GM18502 (cell line): ENCODE measurements around the gene CD300A.
"Not testable (repeated sequence)": the region's sequence is repeated elsewhere in the genome, so short reads cannot be mapped to it uniquely, and the experiment has no call there.

ENCODE experiments used
- ATAC-seq: cut with Tn5 transposase; IDR thresholded peaks from one replicate; pipeline ENCODE4 v1.9.1; 2021; ENCODE audit warnings: mild to moderate bottlenecking; ENCODE audit not compliant: unreplicated experiment, poor library complexity

CD300A gene

DNA sequence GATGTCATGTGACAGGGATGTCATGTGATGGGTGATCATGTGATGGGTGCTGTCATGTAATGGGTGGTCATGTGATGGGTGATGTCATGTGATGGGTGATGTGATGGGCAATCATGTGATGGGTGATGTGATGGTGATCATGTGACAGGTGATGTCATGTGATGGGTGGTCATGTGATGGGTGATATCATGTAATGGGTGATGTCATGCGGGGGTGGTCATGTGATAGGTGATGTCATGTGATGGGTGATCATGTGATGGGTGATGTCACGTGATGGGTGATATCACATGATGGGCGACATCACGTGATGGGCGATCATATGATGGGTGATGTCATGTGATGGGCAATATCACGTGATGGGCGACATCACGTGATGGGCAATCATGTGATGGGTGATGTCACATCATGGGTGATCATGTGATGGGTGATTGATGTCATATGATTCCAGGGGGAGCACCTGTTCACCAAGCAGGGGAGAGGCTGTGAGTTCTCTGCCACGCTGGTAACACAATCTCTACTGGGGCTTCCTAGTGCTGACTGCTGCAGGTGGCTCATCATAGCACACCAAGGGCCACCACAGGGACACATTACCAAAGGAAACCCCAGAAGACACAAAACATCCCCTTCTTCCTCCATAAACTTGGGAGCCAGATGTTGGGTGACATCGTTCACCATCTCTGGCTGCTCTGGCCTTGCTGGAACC lies 48.3 kb downstream of the CD300A start:
- no peak for ATAC-seq

DNA sequence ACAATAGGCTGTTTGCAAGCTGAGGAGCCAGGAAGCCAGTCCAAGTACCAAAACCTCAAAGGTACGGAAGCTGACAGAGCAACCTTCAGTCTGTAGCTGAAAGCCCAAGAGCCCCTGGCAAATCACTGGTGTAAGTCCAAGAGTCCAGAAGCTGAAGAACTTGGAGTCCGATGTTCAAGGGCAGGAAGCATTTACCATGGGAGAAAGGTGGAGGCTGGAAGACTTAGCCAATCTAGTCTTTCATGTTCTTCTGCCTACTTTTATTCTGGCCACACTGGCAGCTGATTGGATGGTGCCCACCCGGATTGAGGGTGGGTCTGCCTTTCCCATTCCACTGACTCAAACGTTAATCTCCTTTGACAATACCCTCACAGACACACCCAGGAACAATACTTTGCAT lies 49.5 kb downstream of the CD300A start:
- no peak for ATAC-seq

- no peak for ATAC-seq
These were observed 50.3 kb downstream of the CD300A start for GRCh38 chr17:74516561-74517328.

DNA sequence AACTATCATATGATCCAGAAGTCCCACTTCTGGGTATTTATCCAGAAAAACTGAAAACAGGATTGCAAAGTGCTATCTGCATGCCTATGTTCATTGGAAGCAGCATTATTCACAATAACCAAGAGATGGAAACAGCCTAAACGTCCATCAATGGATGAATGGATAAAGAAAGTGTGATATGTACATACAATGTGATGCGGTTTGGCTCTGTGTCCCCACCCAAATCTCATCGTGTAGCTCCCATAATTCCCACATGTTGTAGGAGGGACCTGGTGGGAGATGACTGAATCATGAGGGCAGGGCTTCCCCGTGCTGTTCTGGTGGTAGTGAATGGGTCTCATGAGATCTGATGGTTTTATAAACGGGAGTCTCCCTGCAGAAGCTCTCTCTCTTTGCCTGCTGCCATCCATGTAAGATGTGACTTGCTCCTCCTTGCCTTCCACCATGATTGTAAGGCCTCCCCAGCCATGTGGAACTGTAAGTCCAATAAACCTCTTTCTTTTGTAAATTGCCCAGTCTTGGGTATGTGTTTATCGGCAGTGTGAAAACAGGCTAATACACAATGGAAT lies 52.1 kb downstream of the CD300A start:
- ATAC-seq, result not testable (repeated sequence)

GRCh38 chr17:74520016-74520434 lies 53.6 kb downstream of the CD300A start:
- no peak for ATAC-seq

DNA sequence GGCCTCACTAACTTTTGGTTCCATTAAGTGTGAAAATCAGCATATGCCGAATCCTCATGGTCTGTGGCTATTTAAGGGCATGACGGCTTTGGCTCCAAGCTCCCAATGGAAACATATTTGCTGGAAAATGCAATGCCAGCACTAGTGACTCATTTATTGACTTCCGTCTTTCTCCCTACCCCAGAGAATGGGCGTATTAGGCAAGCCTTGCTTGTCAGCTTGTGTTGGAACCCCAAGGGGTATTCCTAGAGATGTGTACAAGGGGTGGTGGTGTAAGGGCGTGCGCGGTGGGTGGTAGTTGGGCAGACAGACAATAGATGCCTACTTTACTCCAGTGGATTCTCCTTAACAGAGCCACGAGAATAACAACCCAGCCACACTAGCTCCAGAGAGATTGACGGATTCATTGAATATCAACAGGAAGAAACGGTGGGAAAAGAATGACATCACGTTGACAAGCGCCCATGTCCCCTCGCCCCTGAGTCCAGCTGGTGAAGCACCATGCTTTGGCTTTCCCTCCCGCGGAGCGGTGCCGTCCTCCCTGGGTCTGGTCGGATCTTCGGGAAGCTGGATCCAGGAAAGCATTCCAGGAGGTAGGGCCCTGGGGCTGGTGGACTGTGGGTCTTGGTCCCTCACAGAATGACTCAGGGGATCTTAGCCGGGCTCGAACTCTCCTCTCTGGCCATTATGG lies 54.5 kb downstream of the CD300A start:
- ATAC-seq, result no peak

- ATAC-seq, result no peak
These were observed 55.3 kb downstream of the CD300A start for GRCh38 chr17:74521701-74522201.

DNA sequence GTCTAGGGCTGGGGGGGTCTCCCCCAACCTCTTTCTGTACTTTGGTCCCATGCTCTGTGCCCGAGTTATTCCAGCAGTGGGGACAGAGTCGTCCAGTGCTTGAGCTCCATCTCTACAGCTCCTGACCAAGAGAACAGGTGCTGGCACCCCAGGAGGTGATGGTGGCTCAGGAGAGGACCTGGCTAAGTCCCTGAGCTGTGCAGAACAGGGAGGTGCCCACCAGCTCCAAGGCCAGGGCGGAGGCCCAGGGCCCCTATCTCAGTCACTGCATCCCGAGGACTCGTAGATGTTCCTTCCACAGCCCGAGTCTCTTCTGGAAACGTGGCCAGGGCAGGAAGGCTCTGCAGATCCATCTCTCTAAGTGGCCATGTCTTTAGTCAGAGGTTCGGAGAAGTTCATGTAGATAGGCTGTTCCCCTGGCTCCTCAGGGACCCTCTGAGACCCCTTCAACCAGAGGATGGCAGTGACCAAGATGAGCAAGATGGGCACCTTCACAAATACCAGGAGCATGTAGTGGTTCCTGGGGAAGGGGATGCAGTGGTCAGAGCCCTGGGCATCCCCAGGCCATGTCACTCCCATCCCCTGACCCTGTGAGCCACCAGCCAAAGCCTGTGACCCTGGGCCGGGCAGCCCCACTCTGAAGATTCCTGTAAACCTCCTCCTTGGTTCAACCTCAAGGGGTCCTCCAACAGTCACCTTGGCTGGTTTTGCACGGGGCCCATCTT lies 56.1 kb downstream of the CD300A start:
- ATAC-seq, result no peak

- no peak for ATAC-seq
These were observed 56.9 kb downstream of the CD300A start for GRCh38 chr17:74523308-74523707.

- ATAC-seq, result no peak
These were observed 58.4 kb downstream of the CD300A start for GRCh38 chr17:74524653-74525464.

DNA sequence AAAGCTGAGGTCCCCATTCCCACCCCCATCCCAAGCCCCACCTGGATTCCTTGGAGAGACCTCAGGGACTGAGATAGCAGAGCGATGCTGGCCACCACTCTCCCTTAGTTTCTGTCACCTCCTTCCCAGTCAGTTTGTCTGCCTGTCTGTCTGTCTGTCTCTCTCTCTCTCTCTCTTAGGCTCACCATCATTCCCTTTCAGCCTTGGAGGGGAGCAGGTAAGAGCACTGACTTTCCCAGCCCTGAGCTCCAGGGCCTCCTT lies 59.0 kb downstream of the CD300A start:
- ATAC-seq, result no peak

- ATAC-seq, result no peak
These were observed 59.4 kb downstream of the CD300A start for GRCh38 chr17:74525781-74526288.

DNA sequence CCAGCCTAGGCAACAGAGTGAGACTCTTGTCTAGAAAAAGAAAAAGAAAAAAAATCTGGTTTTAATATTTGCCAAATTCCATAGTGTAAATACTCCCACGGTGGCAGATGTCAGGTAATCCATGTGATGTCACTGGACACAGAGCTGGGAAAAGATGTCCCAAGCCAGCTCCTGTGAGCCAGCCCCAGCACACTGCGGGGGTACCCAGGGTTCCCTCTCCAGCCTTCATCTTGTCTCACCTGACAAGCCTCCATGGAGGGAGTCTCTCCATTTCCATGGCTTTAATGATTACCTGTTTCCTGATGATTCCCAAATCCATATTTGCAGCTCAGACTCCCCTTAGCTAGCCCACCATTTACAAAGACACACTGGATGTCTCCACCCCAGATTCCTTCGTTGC lies 60.2 kb downstream of the CD300A start:
- ATAC-seq, result no peak

GRCh38 chr17:74527081-74527480 lies 60.6 kb downstream of the CD300A start:
- ATAC-seq, result no peak

DNA sequence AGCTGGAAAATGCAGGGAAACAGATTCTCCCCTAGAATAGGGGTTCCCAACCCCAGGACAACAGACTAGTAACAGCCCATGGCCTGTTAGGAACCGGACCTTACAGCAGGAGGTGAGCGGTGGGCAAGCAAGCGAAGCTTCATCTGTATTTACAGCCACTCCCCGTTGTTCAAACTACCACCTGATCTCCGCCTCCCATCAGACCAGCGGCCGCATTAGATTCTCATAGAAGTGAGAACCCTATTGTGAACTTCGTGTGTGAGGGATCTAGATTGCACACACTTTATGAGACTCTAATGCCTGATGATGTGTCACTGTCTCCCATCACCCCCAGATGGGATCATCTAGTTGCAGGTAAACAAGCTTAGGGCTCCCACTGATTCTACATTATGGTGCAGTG lies 61.3 kb downstream of the CD300A start:
- no peak for ATAC-seq

GRCh38 chr17:74528491-74529199 lies 62.2 kb downstream of the CD300A start:
- peak; percentile 87 for ATAC-seq

DNA sequence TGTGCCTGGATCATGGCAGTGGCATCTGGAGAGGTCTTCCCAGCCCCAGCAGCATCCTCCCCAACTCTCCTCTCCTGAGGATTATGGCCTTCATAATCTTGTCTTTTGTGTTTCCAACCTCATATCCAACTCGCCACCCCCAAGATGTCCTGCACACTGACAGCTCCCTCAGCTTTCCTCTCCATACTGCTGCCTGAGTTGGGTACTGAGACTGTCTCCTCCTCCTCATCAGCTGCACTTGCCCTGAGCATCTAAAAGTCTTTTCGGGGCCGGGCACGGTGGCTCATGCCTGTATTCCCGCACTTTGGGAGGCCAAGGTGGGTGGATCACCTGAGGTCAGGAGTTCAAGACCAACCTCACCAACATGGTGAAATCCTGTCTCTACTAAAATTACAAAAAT lies 62.8 kb downstream of the CD300A start:
- no peak for ATAC-seq

GRCh38 chr17:74530831-74531150 lies 64.4 kb downstream of the CD300A start:
- no peak for ATAC-seq

GRCh38 chr17:74531231-74531761 lies 64.9 kb downstream of the CD300A start, which contains the start of gene CD300LB:
CD300LB (minus strand) TSS chr17:74531475; CDS start chr17:74531350, 125 bp downstream.
- ATAC-seq, result no peak
